Measurements from ENCODE around the gene USP9Y. TPM values are rescaled to one million over a fixed set of nuclear protein-coding genes. Genes with fewer than 3 reads are reported as not detected.

Gene USP9Y
- polyA plus RNA-seq, 1 experiment = 20.9 TPM

- CTCF ChIA-PET = no interaction called here
- Histone ChIP-seq H3K4me3 (ENCODE audit: low read depth, low read length) (no peak overlapping the region), H3K27me3 (ENCODE audit: control insufficient read depth, insufficient read depth, low read length) (no peaks in the 10 kb centered on the region), H3K36me3 (ENCODE audit: control insufficient read depth, insufficient read depth, low read length) (no peaks in the 10 kb centered on the region)
- TF ChIP-seq CTCF (IDR thresholded peaks at IDR 0.05; ENCODE audit: insufficient read depth, low read depth, low read length) = no peak
- DNase-seq (ENCODE audit: low read depth) = no peak
- POLR2A ChIA-PET = no interaction called here
Observed at GRCh38 chrY:12678111-12678510, 22.9 kb upstream of the USP9Y start.

GRCh38 chrY:12681535-12681934 lies 19.5 kb upstream of the USP9Y start:
- CTCF ChIA-PET = interaction anchor here (0.6 to 0.7 kb wide), 2 partner anchors 26 to 104 kb away, joined by 3 read pairs; no protein-coding TSS in a partner anchor

GRCh38 chrY:12688337-12688736 lies 12.7 kb upstream of the USP9Y start:
- H3K4me3 ChIP-seq (ENCODE audit: low read depth, low read length) = no peak overlapping the region
- TF ChIP-seq CTCF (IDR thresholded peaks at IDR 0.05; ENCODE audit: insufficient read depth, low read depth, low read length) = no peak
- ChIA-PET POLR2A (no interaction called here), CTCF (no interaction called here)
- no peaks in the 10 kb centered on the region for H3K36me3 ChIP-seq (ENCODE audit: control insufficient read depth, insufficient read depth, low read length)
- no peaks in the 10 kb centered on the region for H3K27me3 ChIP-seq (ENCODE audit: control insufficient read depth, insufficient read depth, low read length)
- no peak for DNase-seq (ENCODE audit: low read depth)

More at GRCh38 chrY:12681535-12681934, 19.5 kb upstream of the USP9Y start:
- no peaks in the 10 kb centered on the region for H3K27me3 ChIP-seq (ENCODE audit: control insufficient read depth, insufficient read depth, low read length)
- POLR2A ChIA-PET = no interaction called here
- H3K36me3 ChIP-seq (ENCODE audit: control insufficient read depth, insufficient read depth, low read length) = no peaks in the 10 kb centered on the region
- no peak for TF ChIP-seq CTCF (IDR thresholded peaks at IDR 0.05; ENCODE audit: insufficient read depth, low read depth, low read length)
- no peak for DNase-seq (ENCODE audit: low read depth)
- H3K4me3 ChIP-seq (ENCODE audit: low read depth, low read length) = no peak overlapping the region

DNA sequence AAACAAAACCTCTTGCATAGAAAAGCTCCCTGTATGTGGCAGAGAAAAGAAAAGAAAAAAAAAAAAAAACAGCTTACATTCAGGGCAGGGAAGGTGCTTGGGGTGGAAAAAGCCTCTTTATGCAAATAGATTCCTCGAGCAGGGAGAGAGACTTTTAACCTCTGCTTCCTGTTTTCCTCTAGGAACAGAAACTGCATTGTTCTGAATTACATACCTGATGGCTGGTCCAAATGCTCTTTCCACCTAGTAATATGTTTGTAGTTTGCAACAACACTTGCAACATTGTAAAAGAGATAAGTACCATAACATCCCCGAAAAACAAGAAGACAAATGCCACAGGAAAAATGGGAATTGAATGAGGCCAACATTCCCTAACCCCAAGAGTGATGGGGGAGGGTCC lies 944 bp upstream of the USP9Y start:
- POLR2A ChIA-PET = no interaction called here
- TF ChIP-seq CTCF (IDR thresholded peaks at IDR 0.05; ENCODE audit: insufficient read depth, low read depth, low read length) = no peak
- CTCF ChIA-PET = no interaction called here
- no peaks in the 10 kb centered on the region for H3K27me3 ChIP-seq (ENCODE audit: control insufficient read depth, insufficient read depth, low read length)
- DNase-seq (ENCODE audit: low read depth) = no peak
- peaks cover 1% of the 10 kb centered on the region; the same call in 1 of the 2 replicates for H3K36me3 ChIP-seq (ENCODE audit: control insufficient read depth, insufficient read depth, low read length)
- no peak overlapping the region for H3K4me3 ChIP-seq (ENCODE audit: low read depth, low read length)

GRCh38 chrY:12702174-12702573 lies 1.1 kb downstream of the USP9Y start:
- ChIA-PET POLR2A (no interaction called here), CTCF (no interaction called here)
- no peak for DNase-seq (ENCODE audit: low read depth)
- TF ChIP-seq CTCF (IDR thresholded peaks at IDR 0.05; ENCODE audit: insufficient read depth, low read depth, low read length) = no peak
- H3K27me3 ChIP-seq (ENCODE audit: control insufficient read depth, insufficient read depth, low read length) = no peaks in the 10 kb centered on the region
- H3K4me3 ChIP-seq (ENCODE audit: low read depth, low read length) = no peak overlapping the region
- peaks cover 1% of the 10 kb centered on the region; the same call in 1 of the 2 replicates for H3K36me3 ChIP-seq (ENCODE audit: control insufficient read depth, insufficient read depth, low read length)
